SK-N-SH (cell line): ENCODE measurements around the gene CENPP. TPM values are rescaled to one million over a fixed set of nuclear protein-coding genes. Genes with fewer than 3 reads are reported as not detected.

Experiments
- CTCF ChIA-PET: fragments of 300-600, 350-600 bp; formaldehyde crosslinking; extraction: SDS; loops from one replicate; lab custom pipeline; 2021; lab: Yijun Ruan, JAX
- POLR2A ChIA-PET: fragments of 350-600 bp; sonication (Branson Sonifier 250); formaldehyde crosslinking; extraction: SDS; loops from one replicate; lab custom pipeline; 2020; ENCODE audit warnings: antibody characterized with exemption, inconsistent platforms; lab: Yijun Ruan, JAX
- DNase-seq: peaks from one replicate; pipeline ENCODE4 v3.0.0; 2012
- H2AFZ ChIP-seq: fragments of 200-600 bp; sonication (generic); 2 replicates; pipeline ENCODE4 v1.8.1; 2016; ENCODE audit warnings: antibody characterized with exemption, mild to moderate bottlenecking, low read depth
- H3F3A ChIP-seq: fragments of 200-600 bp; sonication (generic); replicated peaks from 2 replicates; pipeline ENCODE3; 2016; ENCODE audit warnings: antibody characterized with exemption, mild to moderate bottlenecking; ENCODE audit not compliant: insufficient read depth
- H3K27ac ChIP-seq, 2 experiments: fragments of 200-500 bp in 1 of 2; fragments of 200-600 bp in 1 of 2; sonication (Bioruptor generic) in 1 of 2; sonication (generic), shearing (Covaris generic) in 1 of 2; 2 replicates each; pipeline versions ENCODE4 v1.5.1 to v1.6.1; 2014 to 2016; ENCODE audit warnings: low read depth in 2 of 2, inconsistent platforms in 1 of 2, low read length in 1 of 2, mild to moderate bottlenecking in 1 of 2, mixed read lengths in 1 of 2
- H3K27me3 ChIP-seq: fragments of 200-600 bp; sonication (generic), shearing (Covaris generic); 2 replicates; pipeline ENCODE4 v1.6.1; 2016; ENCODE audit warnings: mixed run types; ENCODE audit not compliant: insufficient read depth
- H3K36me3 ChIP-seq, 2 experiments: fragments of 200-500 bp in 1 of 2; fragments of 200-600 bp in 1 of 2; sonication (Bioruptor generic) in 1 of 2; sonication (generic) in 1 of 2; replicated peaks in 1 of 2; 2 replicates each; pipeline versions ENCODE3 to v1.5.1; 2014 to 2016; ENCODE audit warnings: low read length in 1 of 2, mild to moderate bottlenecking in 1 of 2; ENCODE audit not compliant: insufficient read depth in 2 of 2, control insufficient read depth in 1 of 2
- H3K4me1 ChIP-seq, 2 experiments: fragments of 200-500 bp in 1 of 2; fragments of 200-600 bp in 1 of 2; sonication (Bioruptor generic) in 1 of 2; sonication (generic), shearing (Covaris generic) in 1 of 2; 2 replicates each; pipeline versions ENCODE4 v1.5.1 to v1.6.1; 2014 to 2016; ENCODE audit warnings: low read depth in 1 of 2, low read length in 1 of 2, mixed run types in 1 of 2; ENCODE audit not compliant: insufficient read depth in 2 of 2, control insufficient read depth in 1 of 2
- H3K4me2 ChIP-seq: fragments of 200-600 bp; sonication (generic), shearing (Covaris generic); 2 replicates; pipeline ENCODE4 v1.6.1; 2017; ENCODE audit warnings: mixed run types
- H3K4me3 ChIP-seq, 2 experiments: fragments of 200-500 bp in 1 of 2; fragments of 200-600 bp in 1 of 2; sonication (Bioruptor generic) in 1 of 2; sonication (generic), shearing (Covaris generic) in 1 of 2; 2 replicates each; pipeline versions ENCODE4 v1.5.1 to v1.8.1; 2014 to 2016; ENCODE audit warnings: low read depth in 2 of 2, inconsistent platforms in 1 of 2, low read length in 1 of 2, mild to moderate bottlenecking in 1 of 2, mixed read lengths in 1 of 2, moderate library complexity in 1 of 2
- H3K79me2 ChIP-seq: fragments of 200-600 bp; sonication (generic); 2 replicates; pipeline ENCODE4 v1.8.1; 2017; ENCODE audit warnings: mild to moderate bottlenecking; ENCODE audit not compliant: insufficient read depth
- H3K9ac ChIP-seq: fragments of 200-600 bp; sonication (generic); 2 replicates; pipeline ENCODE4 v1.6.1; 2017; ENCODE audit warnings: mixed run types
- H3K9me2 ChIP-seq: fragments of 200-600 bp; sonication (generic); 2 replicates; pipeline ENCODE4 v1.6.1; 2017; ENCODE audit warnings: mixed run types
- H3K9me3 ChIP-seq: fragments of 200-600 bp; sonication (generic); 2 replicates; pipeline ENCODE4 v1.6.1; 2017; ENCODE audit warnings: mixed run types, mild to moderate bottlenecking, moderate library complexity
- H4K20me1 ChIP-seq: fragments of 200-600 bp; sonication (generic); 2 replicates; pipeline ENCODE4 v1.6.1; 2017; ENCODE audit warnings: mild to moderate bottlenecking, mixed run types; ENCODE audit not compliant: insufficient read depth
- CHD2 ChIP-seq: fragments of 150-350 bp; IDR thresholded peaks from 2 replicates; pipeline ENCODE4 v1.6.1; 2018; ENCODE audit warnings: low read length; ENCODE audit not compliant: partially characterized antibody
- CTCF ChIP-seq: fragments of 200-600 bp; sonication (generic); IDR thresholded peaks from 2 replicates; pipeline ENCODE4 v1.6.1; 2017; ENCODE audit warnings: antibody characterized with exemption, mild to moderate bottlenecking, moderate library complexity
- FOSL2 ChIP-seq: IDR thresholded peaks from 2 replicates; pipeline ENCODE4 v1.4.0; 2012; ENCODE audit warnings: low read depth, mild to moderate bottlenecking, moderate library complexity, borderline replicate concordance
- MXI1 ChIP-seq: IDR thresholded peaks from 2 replicates; pipeline ENCODE4 v1.6.1; 2012; ENCODE audit warnings: mild to moderate bottlenecking, low read depth, low read length, improper control_type of control experiment
- POLR2AphosphoS5 ChIP-seq: IDR thresholded peaks from 2 replicates; pipeline ENCODE4 v1.6.1; 2012; ENCODE audit warnings: low read depth, low read length
- REST ChIP-seq: IDR thresholded peaks from 2 replicates; pipeline ENCODE4 v1.6.1; 2012; ENCODE audit warnings: mild to moderate bottlenecking, low read depth, low read length, moderate library complexity
- SMC3 ChIP-seq: IDR thresholded peaks from 2 replicates; pipeline ENCODE4 v1.6.1; 2012; ENCODE audit warnings: low read depth, low read length, improper control_type of control experiment
- USF1 ChIP-seq: IDR thresholded peaks from 2 replicates; pipeline ENCODE4 v1.4.0; 2012; ENCODE audit warnings: low read depth, borderline replicate concordance
- WGBS: methylation state at CpG from one replicate; pipeline ENCODE4 v1.1.6; 2017; ENCODE audit warnings: low lambda C conversion rate; 5-methylcytosine and 5-hydroxymethylcytosine counted together
- polyA plus RNA-seq, 3 experiments: library from polyadenylated mRNA; depleted of rRNA; stranded (reverse); fragments of >200 nt; gene quantifications; 2 replicates each; pipeline ENCODE4 v1.2.3, GENCODE V29; 2012

CENPP gene
- polyA plus RNA-seq, 1 of the 3 experiments (the other 2 are of a cell fraction) = 1.3 TPM

GRCh38 chr9:92637886-92638620 lies 312.3 kb downstream of the CENPP start (continued):
- no peak for TF ChIP-seq CTCF
- no peak for TF ChIP-seq USF1
- TF ChIP-seq FOSL2 = no peak
- TF ChIP-seq POLR2AphosphoS5 = no peak
- no peak for TF ChIP-seq CHD2
- TF ChIP-seq SMC3 = no peak
- no peak for TF ChIP-seq REST

- no peaks in the 10 kb centered on the region for H3F3A ChIP-seq
- H3K9ac ChIP-seq = no peak overlapping the region
- POLR2A ChIA-PET = no interaction called here
- CTCF ChIA-PET = no interaction called here
- WGBS = 93% methylated on average over 3 of the region's 5 CpGs
- no peaks in the 10 kb centered on the region for H3K9me2 ChIP-seq
- DNase-seq = no peak
- TF ChIP-seq MXI1 = no peak
- TF ChIP-seq, all 33 proteins: peak for 0
- no peak overlapping the region for H3K4me3 ChIP-seq
- H3K4me1 ChIP-seq = no peaks in the 10 kb centered on the region
- H3K27me3 ChIP-seq = no peaks in the 10 kb centered on the region
- H4K20me1 ChIP-seq = no peaks in the 10 kb centered on the region
- no peak overlapping the region for H2AFZ ChIP-seq
- no peaks in the 10 kb centered on the region for H3K9me3 ChIP-seq
- no peak overlapping the region for H3K4me2 ChIP-seq
- peaks cover 3% of the 10 kb centered on the region; the same call in 1 of the 2 replicates for H3K79me2 ChIP-seq
- peaks cover 23 to 82% of the 10 kb centered on the region in 2 experiments for H3K36me3 ChIP-seq
- no peak overlapping the region for H3K27ac ChIP-seq
Measured at GRCh38 chr9:92638621-92639101, 312.9 kb downstream of the CENPP start.
